Muscle layer of colon (tissue), 2 donors: ENCODE results near the gene RXRA.

Source experiments
- H3K27ac ChIP-seq: one replicate; pipeline ENCODE4 v1.7.0; 2013; ENCODE audit warnings: low read depth, mild to moderate bottlenecking, low read length, moderate library complexity
- H3K27me3 ChIP-seq, 2 donors: one replicate each; pipeline ENCODE4 v1.7.0; 2013; ENCODE audit warnings: low read length in 2 of 2, mild to moderate bottlenecking in 2 of 2; ENCODE audit not compliant: insufficient read depth in 2 of 2, control insufficient read depth in 1 of 2
- H3K36me3 ChIP-seq: one replicate; pipeline ENCODE4 v1.7.0; 2013; ENCODE audit warnings: mild to moderate bottlenecking, low read length; ENCODE audit not compliant: insufficient read depth
- H3K4me1 ChIP-seq: one replicate; pipeline ENCODE4 v1.7.0; 2013; ENCODE audit warnings: mild to moderate bottlenecking, low read length; ENCODE audit not compliant: insufficient read depth
- H3K4me3 ChIP-seq, 2 donors: one replicate each; pipeline ENCODE4 v1.7.0; 2013; ENCODE audit warnings: low read length in 2 of 2, low read depth in 1 of 2, mild to moderate bottlenecking in 1 of 2, moderate library complexity in 1 of 2
- H3K9ac ChIP-seq: one replicate; pipeline ENCODE4 v1.7.0; 2013; ENCODE audit warnings: low read length
- H3K9me3 ChIP-seq: one replicate; pipeline ENCODE4 v1.7.0; 2013; ENCODE audit warnings: mild to moderate bottlenecking, low read length
- donor health status: abdominal sarcoma.
- donor health status: Adenocarcinoma of cecum.

The RXRA gene

DNA sequence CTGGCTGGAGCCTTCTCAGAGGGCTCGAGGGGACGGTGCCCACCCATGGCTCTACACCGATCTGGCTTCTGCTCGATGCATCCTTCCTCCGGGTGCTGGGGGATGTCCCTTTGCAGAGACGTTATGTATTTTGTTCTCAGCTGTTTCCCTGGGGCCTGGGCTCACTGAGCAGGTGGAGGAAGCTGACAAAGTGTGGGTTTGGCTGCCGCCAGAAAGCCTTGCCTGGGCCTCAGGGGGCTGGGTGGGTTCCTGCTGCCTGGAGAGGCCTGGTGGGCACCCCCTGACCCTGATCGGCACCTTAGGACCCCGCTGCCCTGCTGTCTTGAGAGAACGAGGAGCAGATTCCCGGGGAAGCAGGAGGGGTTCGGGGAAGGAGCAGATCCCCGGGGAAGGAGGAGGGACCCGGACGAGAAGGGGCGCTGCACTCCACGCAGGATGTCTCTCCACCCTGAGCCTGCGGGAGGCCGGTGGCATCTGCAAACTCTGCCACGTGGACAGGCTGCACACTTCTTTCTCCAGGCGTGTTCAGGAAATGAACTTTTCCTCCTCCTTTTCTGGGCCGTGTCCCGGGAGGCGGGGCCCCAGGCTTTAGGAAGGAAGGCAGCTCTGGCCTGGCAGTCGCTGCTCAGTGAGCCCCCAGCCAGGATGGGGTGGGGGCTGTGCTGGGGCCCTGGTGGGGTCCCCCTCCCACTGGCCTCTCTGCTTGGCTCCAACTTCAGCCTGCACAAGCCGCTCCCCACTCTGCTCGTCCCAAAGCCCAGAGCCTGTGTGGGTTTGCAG, 148.9 kb downstream of the RXRA start:
- Histone ChIP-seq H3K4me1 (peaks cover 42% of the 10 kb centered on the region), H3K27me3 (no peaks in the 10 kb centered on the region), H3K9ac (no peak overlapping the region), H3K4me3 (no peak overlapping the region), H3K27ac (peak overlapping the region; percentile 67), H3K36me3 (no peaks in the 10 kb centered on the region), H3K9me3 (no peaks in the 10 kb centered on the region)

DNA sequence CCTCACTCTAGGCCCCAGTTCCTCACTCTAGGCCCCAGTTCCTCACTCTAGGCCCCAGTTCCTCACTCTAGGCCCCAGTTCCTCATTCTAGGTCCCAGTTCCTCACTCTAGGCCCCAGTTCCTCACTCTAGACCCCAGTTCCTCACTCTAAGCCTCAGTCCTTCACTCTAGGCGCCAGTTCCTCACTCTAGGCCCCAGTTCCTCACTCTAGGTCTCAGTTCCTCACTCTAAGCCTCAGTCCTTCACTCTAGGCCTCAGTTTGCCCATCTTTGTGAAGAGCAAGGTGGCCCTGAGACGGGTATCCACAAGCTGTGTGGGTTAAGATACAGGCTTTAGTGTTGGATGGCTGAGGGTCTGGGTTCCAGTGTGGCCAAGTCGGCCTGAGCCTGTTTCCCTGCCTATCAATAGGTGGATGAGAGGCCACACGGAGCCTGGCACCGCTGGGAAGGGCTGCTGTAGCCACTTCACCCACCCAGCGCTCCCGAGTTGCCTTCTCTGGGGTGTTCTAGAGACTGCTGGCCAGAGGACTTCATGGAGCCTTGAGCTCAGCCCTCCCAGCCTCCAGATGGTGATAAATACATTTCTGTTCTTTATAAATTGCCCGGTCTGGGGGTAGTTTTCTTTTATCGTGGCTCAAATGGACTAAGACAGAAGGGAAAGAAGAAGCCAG, 150.2 kb downstream of the RXRA start:
- H3K4me1 ChIP-seq = peaks cover 42% of the 10 kb centered on the region
- H3K36me3 ChIP-seq = no peaks in the 10 kb centered on the region
- no peak overlapping the region for H3K9ac ChIP-seq
- no peaks in the 10 kb centered on the region for H3K9me3 ChIP-seq
- H3K27me3 ChIP-seq = no peaks in the 10 kb centered on the region
- H3K4me3 ChIP-seq = no peak overlapping the region
- peak overlapping the region; percentile 39 for H3K27ac ChIP-seq

GRCh38 chr9:134476942-134477335, 150.7 kb downstream of the RXRA start:
- Histone ChIP-seq H3K36me3 (no peaks in the 10 kb centered on the region), H3K4me1 (peaks cover 42% of the 10 kb centered on the region), H3K27ac (peak overlapping the region; percentile 39), H3K4me3 (no peak overlapping the region), H3K27me3 (no peaks in the 10 kb centered on the region), H3K9ac (no peak overlapping the region), H3K9me3 (no peaks in the 10 kb centered on the region)

- peak overlapping the region; percentile 10 for H3K27ac ChIP-seq
Observed at GRCh38 chr9:134477342-134477925, 151.2 kb downstream of the RXRA start.

DNA sequence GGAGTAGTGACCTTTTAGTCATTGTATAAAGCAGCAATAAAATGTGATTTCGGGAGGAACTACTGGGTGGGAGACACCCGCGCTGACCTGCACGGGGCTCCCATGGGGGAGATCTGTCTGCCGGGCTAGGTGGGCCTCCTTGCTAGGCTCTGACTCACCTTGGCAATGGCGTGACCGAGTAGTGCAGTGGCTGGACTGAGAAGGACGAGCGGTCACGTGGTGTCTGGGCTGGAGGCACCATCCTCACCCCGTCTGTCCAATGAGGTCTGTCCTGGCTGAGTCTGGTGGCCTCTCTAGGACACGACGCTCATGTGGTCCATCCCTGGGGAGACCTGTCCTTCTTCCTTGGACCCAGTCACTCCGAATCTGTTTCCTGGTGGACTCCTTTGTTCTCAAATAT, 151.7 kb downstream of the RXRA start:
- Histone ChIP-seq H3K36me3 (no peaks in the 10 kb centered on the region), H3K27ac (no peak overlapping the region), H3K4me1 (peaks cover 42% of the 10 kb centered on the region), H3K27me3 (no peaks in the 10 kb centered on the region), H3K9me3 (no peaks in the 10 kb centered on the region), H3K9ac (no peak overlapping the region), H3K4me3 (no peak overlapping the region)

More at GRCh38 chr9:134477342-134477925, 151.2 kb downstream of the RXRA start:
- Histone ChIP-seq H3K9ac (no peak overlapping the region), H3K4me1 (peaks cover 42% of the 10 kb centered on the region), H3K9me3 (no peaks in the 10 kb centered on the region), H3K4me3 (no peak overlapping the region), H3K36me3 (no peaks in the 10 kb centered on the region), H3K27me3 (no peaks in the 10 kb centered on the region)

DNA sequence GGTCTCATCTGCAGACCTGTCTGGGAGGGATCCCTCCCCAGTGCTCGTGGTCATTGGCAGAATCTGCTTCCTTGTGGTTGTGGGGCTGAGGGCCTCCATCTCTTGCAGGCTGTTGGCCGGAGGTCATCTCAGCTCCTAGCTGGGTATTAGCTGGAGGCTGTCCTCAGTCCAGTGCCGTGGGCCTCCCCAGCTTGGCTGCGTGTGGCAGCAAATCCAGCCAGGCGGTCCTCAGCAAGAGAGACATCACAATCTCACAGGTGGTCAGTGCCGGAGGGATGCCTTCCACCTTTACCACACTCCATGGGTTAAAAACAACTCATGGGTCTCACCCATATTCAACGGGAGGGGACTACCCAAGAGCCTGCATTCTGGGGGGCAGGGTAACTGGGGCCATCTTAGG, 155.5 kb downstream of the RXRA start:
- H3K4me3 ChIP-seq = no peak overlapping the region
- H3K4me1 ChIP-seq = peaks cover 16% of the 10 kb centered on the region

DNA sequence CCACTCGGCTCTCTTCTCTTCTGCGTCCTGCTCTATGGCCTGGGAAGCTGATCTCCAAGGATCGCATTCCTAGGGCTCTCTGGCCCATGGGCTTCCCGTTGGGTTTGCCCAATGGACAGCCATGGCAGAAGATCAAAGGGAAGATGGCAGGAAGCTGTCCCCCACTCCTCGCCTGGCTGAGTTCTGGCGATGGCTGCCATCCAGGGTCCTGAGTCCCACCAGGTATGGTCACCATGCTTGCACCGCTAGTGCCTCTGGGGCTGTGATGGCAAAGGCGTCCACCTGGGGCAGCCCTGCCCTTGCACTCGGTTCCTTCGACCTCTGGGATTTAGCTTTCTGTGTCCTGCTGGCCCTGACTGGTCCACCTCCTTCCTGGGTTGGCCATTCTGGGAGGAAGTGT, 156.0 kb downstream of the RXRA start:
- H3K9me3 ChIP-seq = no peaks in the 10 kb centered on the region
- peaks cover 13% of the 10 kb centered on the region for H3K4me1 ChIP-seq
- no peak overlapping the region for H3K27ac ChIP-seq
- H3K36me3 ChIP-seq = no peaks in the 10 kb centered on the region
- H3K4me3 ChIP-seq = no peak overlapping the region
- no peak overlapping the region for H3K9ac ChIP-seq
- no peaks in the 10 kb centered on the region for H3K27me3 ChIP-seq

More for the DNA sequence above, 155.5 kb downstream of the RXRA start:
- H3K27me3 ChIP-seq = no peaks in the 10 kb centered on the region
- H3K27ac ChIP-seq = no peak overlapping the region
- no peaks in the 10 kb centered on the region for H3K36me3 ChIP-seq
- H3K9ac ChIP-seq = no peak overlapping the region
- H3K9me3 ChIP-seq = no peaks in the 10 kb centered on the region

GRCh38 chr9:134483361-134484184, 157.3 kb downstream of the RXRA start:
- no peak overlapping the region for H3K4me3 ChIP-seq
- H3K36me3 ChIP-seq = no peaks in the 10 kb centered on the region
- H3K27ac ChIP-seq = no peak overlapping the region
- H3K27me3 ChIP-seq = no peaks in the 10 kb centered on the region
- no peaks in the 10 kb centered on the region for H3K9me3 ChIP-seq
- no peak overlapping the region for H3K9ac ChIP-seq
- peaks cover under 1% of the 10 kb centered on the region for H3K4me1 ChIP-seq

DNA sequence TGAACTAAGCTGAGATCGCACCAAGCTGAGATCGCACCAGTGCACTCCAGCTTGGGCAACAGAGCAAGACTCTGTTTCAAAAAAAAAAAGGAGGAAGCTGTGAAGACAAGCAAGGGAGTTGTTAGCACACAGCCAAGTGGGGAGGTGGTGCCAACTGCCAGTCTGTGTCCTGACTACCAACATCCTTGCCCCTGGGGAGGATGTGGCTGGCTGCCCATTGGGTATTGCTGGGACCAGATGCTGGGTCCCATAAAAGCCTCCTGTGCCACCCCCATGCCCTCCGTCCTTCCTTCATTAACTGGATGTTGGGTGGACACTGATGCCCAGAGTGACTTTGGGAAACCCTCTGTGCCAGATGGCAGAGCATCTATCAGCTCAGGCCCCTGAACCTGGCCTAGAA, 158.2 kb downstream of the RXRA start:
- no peak overlapping the region for H3K4me3 ChIP-seq
- no peaks in the 10 kb centered on the region for H3K27me3 ChIP-seq
- no peak overlapping the region for H3K27ac ChIP-seq
- no peaks in the 10 kb centered on the region for H3K4me1 ChIP-seq
- H3K9ac ChIP-seq = no peak overlapping the region
- no peaks in the 10 kb centered on the region for H3K9me3 ChIP-seq
- no peaks in the 10 kb centered on the region for H3K36me3 ChIP-seq

GRCh38 chr9:134485653-134486052, 159.4 kb downstream of the RXRA start:
- H3K27me3 ChIP-seq = no peaks in the 10 kb centered on the region

DNA sequence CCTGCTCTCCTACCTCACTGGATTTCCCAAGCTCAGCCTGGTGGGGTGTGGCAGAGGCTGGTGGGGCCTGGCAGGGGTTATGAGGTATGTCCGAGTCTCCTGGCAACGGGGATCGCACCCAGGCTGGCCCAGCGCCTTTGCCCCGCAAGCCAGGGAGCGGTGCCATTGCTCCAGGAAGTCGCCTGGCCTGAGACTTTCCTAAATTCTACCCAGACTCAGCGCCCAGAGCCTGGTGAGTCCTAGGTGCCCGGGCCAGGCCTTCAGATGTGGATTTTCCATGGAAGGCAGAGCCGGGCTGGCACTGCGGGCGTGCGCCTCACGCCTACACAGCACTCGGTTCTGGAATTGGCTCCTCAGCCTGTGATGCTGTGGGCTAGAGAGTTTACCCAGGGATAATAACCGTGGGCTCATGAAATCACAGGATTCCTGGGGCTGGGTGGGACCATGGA, 159.9 kb downstream of the RXRA start:
- no peaks in the 10 kb centered on the region for H3K9me3 ChIP-seq
- H3K36me3 ChIP-seq = no peaks in the 10 kb centered on the region
- no peak overlapping the region for H3K27ac ChIP-seq
- no peaks in the 10 kb centered on the region for H3K27me3 ChIP-seq
- H3K4me3 ChIP-seq = no peak overlapping the region
- H3K9ac ChIP-seq = no peak overlapping the region
- H3K4me1 ChIP-seq = no peaks in the 10 kb centered on the region

More at GRCh38 chr9:134485653-134486052, 159.4 kb downstream of the RXRA start:
- H3K4me1 ChIP-seq = no peaks in the 10 kb centered on the region
- H3K4me3 ChIP-seq = no peak overlapping the region
- H3K9me3 ChIP-seq = no peaks in the 10 kb centered on the region
- no peaks in the 10 kb centered on the region for H3K36me3 ChIP-seq
- no peak overlapping the region for H3K9ac ChIP-seq
- H3K27ac ChIP-seq = no peak overlapping the region
